Liver (tissue), 3 donors: ENCODE data around the gene TIE1.

Experiments
- ATF3 ChIP-seq: IDR thresholded peaks from 2 replicates; pipeline ENCODE4 v1.6.1; 2016; ENCODE audit warnings: antibody characterized with exemption
- CTCF ChIP-seq: fragments of 150-350 bp; IDR thresholded peaks from 2 replicates; pipeline ENCODE4 v1.5.1; 2017; ENCODE audit warnings: improper control_type of control experiment, low read depth, low read length; ENCODE audit not compliant: missing input control
- EGR1 ChIP-seq, 2 donors: IDR thresholded peaks; 2 replicates each; pipeline ENCODE4 v1.6.1; 2016 to 2018; ENCODE audit warnings: antibody characterized with exemption in 2 of 2, low read depth in 2 of 2
- GABPA ChIP-seq, 2 donors: IDR thresholded peaks in 1 of 2; conservative IDR thresholded peaks in 1 of 2; 2 replicates each; pipeline ENCODE4 v1.6.1; 2016; ENCODE audit warnings: antibody characterized with exemption in 2 of 2, mild to moderate bottlenecking in 1 of 2, moderate library complexity in 1 of 2
- RAD21 ChIP-seq, 2 donors: IDR thresholded peaks; 2 replicates each; pipeline ENCODE4 v1.6.1; 2016; ENCODE audit warnings: antibody characterized with exemption in 2 of 2, mild to moderate bottlenecking in 2 of 2
- REST ChIP-seq: IDR thresholded peaks from 2 replicates; pipeline ENCODE4 v1.6.1; 2016; ENCODE audit warnings: antibody characterized with exemption, mild to moderate bottlenecking
- SP1 ChIP-seq: IDR thresholded peaks from 2 replicates; pipeline ENCODE4 v1.6.1; 2018; ENCODE audit warnings: antibody characterized with exemption, mild to moderate bottlenecking
- YY1 ChIP-seq: IDR thresholded peaks from 2 replicates; pipeline ENCODE4 v1.6.1; 2016; ENCODE audit warnings: antibody characterized with exemption, mild to moderate bottlenecking
- donor health status: healthy.
- donor health status: healthy.

GRCh38 chr1:43272161-43272560, 28.6 kb upstream of the TIE1 start:
- TF ChIP-seq CTCF, result no peak
- TF ChIP-seq YY1, result no peak
- TF ChIP-seq SP1, result no peak
- TF ChIP-seq GABPA (IDR thresholded peaks at IDR 0.05 in 1 of 2, conservative IDR thresholded peaks at IDR 0.05 in 1 of 2), result no peak
- no peak for TF ChIP-seq EGR1 (IDR thresholded peaks at IDR 0.05; ENCODE audit: low read depth in 2 of 2)
- no peak for TF ChIP-seq REST
- TF ChIP-seq RAD21 (IDR thresholded peaks at IDR 0.05), result no peak
- no peak for TF ChIP-seq ATF3
